ENCODE results near the gene ZBTB2.

Gene ZBTB2

GRCh38 chr6:151393410-151393809 is 2.1 kb upstream of the ZBTB2 start:
- no peak for ATAC-seq
- TF ChIP-seq ESRRG (CRISPR knock-in tag; IDR thresholded peaks at IDR 0.05): no peak
- no peak for TF ChIP-seq ZNF70 (CRISPR knock-in tag; IDR thresholded peaks at IDR 0.05)
- TF ChIP-seq CSRNP3 (CRISPR knock-in tag; IDR thresholded peaks at IDR 0.05): no peak
- TF ChIP-seq ZNF8 (CRISPR knock-in tag; IDR thresholded peaks at IDR 0.05): no peak

- ATAC-seq: no peak
- no peak for TF ChIP-seq ARNTL (CRISPR knock-in tag; IDR thresholded peaks at IDR 0.05; ENCODE audit: borderline replicate concordance, low read depth)
- TF ChIP-seq SNAI2 (CRISPR knock-in tag; IDR thresholded peaks at IDR 0.05): no peak
- TF ChIP-seq ZNF70 (CRISPR knock-in tag; IDR thresholded peaks at IDR 0.05): no peak
- no peak for TF ChIP-seq RARB (CRISPR knock-in tag; IDR thresholded peaks at IDR 0.05)
- no peak for TF ChIP-seq TCF4 (CRISPR knock-in tag; IDR thresholded peaks at IDR 0.05; ENCODE audit: borderline replicate concordance)
- TF ChIP-seq TSHZ2 (CRISPR knock-in tag; IDR thresholded peaks at IDR 0.05): no peak
- TF ChIP-seq ZNF8 (CRISPR knock-in tag; IDR thresholded peaks at IDR 0.05): no peak
These were observed 1.1 kb upstream of the ZBTB2 start for GRCh38 chr6:151392427-151392826.

GRCh38 chr6:151390851-151391470 is 398 bp downstream of the ZBTB2 start:
- ATAC-seq: peak; percentile 5
- TF ChIP-seq RARB (CRISPR knock-in tag; IDR thresholded peaks at IDR 0.05) (no peak), OSR1 (CRISPR knock-in tag; IDR thresholded peaks at IDR 0.05) (no peak), ESRRG (CRISPR knock-in tag; IDR thresholded peaks at IDR 0.05) (no peak)

GRCh38 chr6:151390276-151390850 is 996 bp downstream of the ZBTB2 start:
- peak; percentile 91 for ATAC-seq
- TF ChIP-seq ZFP3 (CRISPR knock-in tag; IDR thresholded peaks at IDR 0.05): no peak
- TF ChIP-seq TSHZ2 (CRISPR knock-in tag; IDR thresholded peaks at IDR 0.05): no peak
- TF ChIP-seq ESRRG (CRISPR knock-in tag; IDR thresholded peaks at IDR 0.05): no peak
- TF ChIP-seq OSR1 (CRISPR knock-in tag; IDR thresholded peaks at IDR 0.05): no peak

GRCh38 chr6:151389618-151390275 is 1.6 kb downstream of the ZBTB2 start:
- peak; percentile 71; the same call in 2 of the 3 replicates for ATAC-seq
- TF ChIP-seq TOX (CRISPR knock-in tag; IDR thresholded peaks at IDR 0.05; ENCODE audit: borderline replicate concordance): no peak
- TF ChIP-seq CREB5 (CRISPR knock-in tag; IDR thresholded peaks at IDR 0.05; ENCODE audit: low read depth): no peak
- TF ChIP-seq POU6F1 (CRISPR knock-in tag; IDR thresholded peaks at IDR 0.05; ENCODE audit: borderline replicate concordance, low read depth): no peak
- no peak for TF ChIP-seq ESRRG (CRISPR knock-in tag; IDR thresholded peaks at IDR 0.05)
- no peak for TF ChIP-seq ZC3H10 (CRISPR knock-in tag; IDR thresholded peaks at IDR 0.05)
- TF ChIP-seq ZFP3 (CRISPR knock-in tag; IDR thresholded peaks at IDR 0.05): 0 out of 2 replicates have a peak, but pooled peaks have one; percentile 37
- TF ChIP-seq SNAI2 (CRISPR knock-in tag; IDR thresholded peaks at IDR 0.05): no peak
- TF ChIP-seq OSR1 (CRISPR knock-in tag; IDR thresholded peaks at IDR 0.05): no peak
- no peak for TF ChIP-seq PATZ1 (CRISPR knock-in tag; IDR thresholded peaks at IDR 0.05; ENCODE audit: borderline replicate concordance)
- TF ChIP-seq RARB (CRISPR knock-in tag; IDR thresholded peaks at IDR 0.05): no peak
- no peak for TF ChIP-seq PPARA (CRISPR knock-in tag; IDR thresholded peaks at IDR 0.05; ENCODE audit: borderline replicate concordance)
- 0 out of 2 replicates have a peak, but pooled peaks have one; percentile 8 for TF ChIP-seq GLIS3 (CRISPR knock-in tag; IDR thresholded peaks at IDR 0.05)
- TF ChIP-seq BACH2 (CRISPR knock-in tag; IDR thresholded peaks at IDR 0.05; ENCODE audit: borderline replicate concordance): no peak

Data from SK-N-SH treated with all-trans-retinoic acid at 6 μM for 48 hours (cell line).